SH-SY5Y (cell line): Measurements from ENCODE around the gene PYGO1.

Source experiments
- GATA2 ChIP-seq: IDR thresholded peaks from 2 replicates; pipeline ENCODE4 v1.6.1; 2011; ENCODE audit warnings: mild to moderate bottlenecking, low read depth, low read length
- GATA3 ChIP-seq: IDR thresholded peaks from 2 replicates; pipeline ENCODE4 v1.6.1; 2011; ENCODE audit warnings: low read depth, mild to moderate bottlenecking, low read length, moderate library complexity

DNA sequence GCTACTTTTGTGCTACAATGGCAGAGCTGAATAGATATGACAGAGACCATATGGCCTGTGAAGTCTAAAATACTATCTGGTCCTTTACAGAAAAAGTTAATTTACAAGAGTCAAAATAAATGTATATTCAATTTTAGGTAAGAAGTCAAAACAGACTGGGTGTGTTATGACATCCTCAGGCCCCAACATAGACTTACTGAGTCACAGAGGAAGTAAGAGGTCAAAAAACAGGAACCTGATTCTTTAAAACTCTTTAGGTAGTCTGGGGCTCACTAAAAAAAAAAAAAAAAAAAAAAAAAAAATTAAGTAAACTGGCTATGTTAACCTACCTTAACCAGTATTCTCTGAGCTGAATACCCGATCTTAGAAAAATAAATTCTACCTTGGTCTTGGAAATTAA lies 93.2 kb downstream of the PYGO1 start:
- TF ChIP-seq GATA2 (no peak), GATA3 (no peak)
